NCI-H69 (cell line): ENCODE measurements around the gene TMEM272.

ENCODE experiments used
- DNase-seq: peaks from one replicate; lab custom pipeline; 2025; lab: John Stamatoyannopoulos, UW

Gene TMEM272, protein sequence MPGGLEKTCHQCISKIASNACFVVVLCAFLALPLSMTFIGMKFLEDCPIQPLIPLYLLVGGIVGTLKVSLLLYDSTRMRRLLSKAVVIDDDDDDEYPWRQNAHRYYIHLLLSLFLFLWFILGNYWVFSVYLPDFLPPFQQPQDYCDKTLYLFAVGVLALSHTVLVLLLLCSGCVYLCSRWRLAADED

DNA sequence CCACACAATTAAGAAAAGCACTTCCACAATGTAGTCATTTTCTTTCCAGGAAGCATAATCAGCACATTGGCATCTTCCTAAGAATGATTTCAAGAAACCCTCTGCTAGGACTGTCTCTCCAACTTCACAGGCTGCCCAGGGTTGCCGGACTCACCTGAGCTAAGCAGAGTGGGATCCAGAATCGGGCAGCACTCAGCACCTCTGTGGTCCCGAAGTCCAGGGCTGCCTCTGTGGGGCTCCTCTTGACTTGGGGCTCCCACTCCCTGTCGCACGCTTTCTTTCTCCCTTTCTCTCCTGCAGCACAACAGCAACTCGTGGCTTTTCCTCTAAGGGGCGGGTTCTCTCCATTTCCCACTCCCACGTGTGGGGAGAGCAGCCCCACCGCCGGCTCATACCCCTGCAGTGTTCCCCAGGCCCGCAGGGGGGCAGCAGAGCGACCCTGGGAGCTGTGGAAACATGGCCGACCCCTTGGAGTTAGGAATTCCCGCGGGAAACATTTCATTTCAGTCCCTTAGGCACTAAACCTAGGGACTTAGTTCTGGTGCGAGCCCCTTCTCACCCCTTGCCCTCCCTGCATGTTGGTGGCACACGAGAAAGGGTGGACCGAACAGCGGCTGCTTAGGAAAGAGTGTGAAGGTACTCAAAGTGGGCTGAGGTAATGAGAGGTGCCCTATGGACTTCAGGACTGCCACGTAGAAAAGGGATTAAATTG, at the start of gene TMEM272:
Gene TMEM272 (minus strand): TSS at position 316 of the 712 bp plus-strand sequence. CDS start 6,647 bp downstream, outside the sequence.
- DNase-seq, result peak; percentile 64

DNA sequence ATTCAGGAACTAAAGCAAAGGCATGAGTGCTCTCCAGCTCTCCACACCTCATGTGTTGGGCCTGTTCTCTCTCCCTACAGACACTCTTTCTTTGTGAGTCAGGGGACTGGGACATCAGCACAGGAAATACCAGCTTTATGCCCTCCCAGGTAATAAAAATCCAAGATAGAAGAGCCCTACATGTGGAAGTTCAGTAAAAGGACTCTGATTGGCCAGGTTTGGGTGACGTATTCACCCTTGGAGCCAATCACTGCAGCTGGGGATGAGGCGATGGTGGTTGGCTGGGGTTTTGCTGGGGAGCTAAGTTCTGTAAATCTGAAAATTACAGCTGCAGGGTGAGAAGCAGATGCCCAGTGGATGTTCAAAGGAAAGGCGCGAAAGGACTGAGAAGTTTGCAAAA, 49.3 kb upstream of the TMEM272 start:
- peak; percentile 13 for DNase-seq

DNA sequence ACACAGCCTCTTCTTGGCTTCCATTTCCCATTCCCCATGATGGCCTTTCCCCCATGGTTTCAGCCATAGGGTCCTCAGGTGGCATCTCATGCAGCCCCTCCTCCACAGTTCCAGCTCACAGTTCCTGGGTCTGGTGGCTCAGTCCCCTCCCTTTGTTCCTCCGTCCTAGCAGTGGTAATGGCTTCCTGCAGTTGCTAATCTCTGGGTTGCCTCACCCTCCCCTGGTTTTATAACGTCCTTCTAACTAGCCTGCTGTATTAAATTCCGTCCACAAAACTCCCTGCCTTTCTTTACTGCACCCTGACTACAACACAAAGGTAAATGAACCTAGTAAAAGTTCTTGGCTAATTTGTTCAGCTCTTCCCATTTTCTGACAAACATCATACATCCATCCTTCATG, 47.7 kb upstream of the TMEM272 start:
- DNase-seq, result no peak

DNA sequence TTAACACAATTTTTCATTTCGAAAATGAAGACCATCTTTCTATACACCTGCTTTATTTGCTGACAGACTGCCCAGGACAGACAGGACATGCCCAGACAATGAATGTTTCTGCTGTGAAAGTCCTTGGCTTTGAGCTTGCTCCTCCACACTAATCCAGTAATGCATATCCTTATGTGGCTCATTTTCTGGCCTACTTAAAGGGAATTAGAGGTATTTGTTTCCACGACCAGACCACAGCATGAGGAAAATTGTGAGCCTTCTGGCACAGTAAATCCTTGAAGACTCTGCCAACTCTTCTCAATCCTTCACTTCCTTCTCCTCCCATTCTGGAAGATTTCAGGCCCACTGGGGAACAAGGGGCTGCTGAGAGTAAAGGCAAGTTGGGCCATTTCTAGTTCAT, 42.5 kb upstream of the TMEM272 start:
- no peak for DNase-seq

DNA sequence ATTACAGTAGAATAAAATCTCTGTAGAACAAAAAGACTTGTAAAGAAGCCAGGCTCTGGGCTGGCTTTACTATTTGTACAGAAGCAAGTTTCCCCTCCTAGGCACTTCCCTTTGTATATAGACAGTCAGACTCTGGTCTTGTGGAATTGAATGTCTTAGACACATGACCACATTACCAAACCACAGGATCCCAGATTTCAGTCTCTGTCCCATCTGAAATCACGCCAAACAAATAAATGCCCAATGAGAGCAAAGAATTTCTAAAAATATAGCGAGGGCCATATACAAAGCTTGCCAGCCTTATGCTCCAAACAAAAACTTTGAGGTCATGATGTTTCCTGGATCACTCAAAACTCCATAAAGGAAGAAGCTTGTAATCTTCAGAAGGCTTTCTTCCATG, 40.7 kb upstream of the TMEM272 start:
- no peak for DNase-seq

DNA sequence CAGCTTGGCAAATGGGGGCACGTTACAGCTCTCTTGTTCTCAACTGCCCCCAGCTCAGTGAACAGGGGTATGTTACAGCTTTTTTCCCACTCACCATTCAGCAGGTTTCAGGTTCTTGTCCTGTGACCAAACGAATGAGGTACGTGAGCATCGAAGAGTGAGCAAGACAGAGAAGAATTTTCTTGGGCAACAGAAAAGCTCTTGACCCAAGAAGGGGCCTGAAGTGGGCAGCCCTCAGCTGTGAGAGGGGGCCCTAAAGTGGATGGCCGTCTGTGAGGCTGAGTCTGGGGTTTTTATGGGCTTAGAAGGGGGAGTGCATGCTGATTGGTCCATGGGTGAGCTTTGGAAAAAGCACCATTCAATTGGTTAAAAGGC, 38.2 kb upstream of the TMEM272 start:
- DNase-seq, result no peak

DNA sequence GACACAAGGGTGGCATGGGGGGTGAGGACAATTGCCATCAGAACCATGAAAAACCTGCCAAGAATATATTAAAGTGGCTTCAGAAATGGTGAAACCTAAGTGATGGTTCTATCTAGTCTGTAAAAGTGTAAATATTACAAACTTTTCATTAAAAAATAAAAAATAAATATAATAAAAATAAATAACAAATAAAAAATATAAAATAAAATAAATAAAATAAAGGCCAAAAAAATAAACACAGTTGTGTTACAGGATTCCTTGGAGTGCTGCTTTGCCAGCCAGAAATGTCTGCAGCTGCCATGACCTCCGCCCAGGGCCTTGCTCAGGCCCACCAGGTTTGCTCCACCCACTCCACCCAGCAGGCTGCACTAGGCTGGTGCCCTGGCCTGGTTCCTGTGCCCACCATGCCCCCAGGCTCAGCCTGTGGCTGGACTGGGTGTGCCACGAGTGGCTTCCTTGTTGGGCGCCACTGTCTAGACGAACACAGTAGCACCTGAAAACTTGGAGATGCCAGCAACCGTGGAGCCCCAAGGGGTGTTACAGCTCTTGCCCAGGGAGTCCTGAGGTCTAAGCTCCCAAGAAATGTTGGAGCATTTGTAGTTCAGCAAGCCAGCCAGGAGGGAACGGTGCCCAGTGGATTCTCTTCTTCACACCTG, 37.7 kb upstream of the TMEM272 start:
- no peak for DNase-seq

DNA sequence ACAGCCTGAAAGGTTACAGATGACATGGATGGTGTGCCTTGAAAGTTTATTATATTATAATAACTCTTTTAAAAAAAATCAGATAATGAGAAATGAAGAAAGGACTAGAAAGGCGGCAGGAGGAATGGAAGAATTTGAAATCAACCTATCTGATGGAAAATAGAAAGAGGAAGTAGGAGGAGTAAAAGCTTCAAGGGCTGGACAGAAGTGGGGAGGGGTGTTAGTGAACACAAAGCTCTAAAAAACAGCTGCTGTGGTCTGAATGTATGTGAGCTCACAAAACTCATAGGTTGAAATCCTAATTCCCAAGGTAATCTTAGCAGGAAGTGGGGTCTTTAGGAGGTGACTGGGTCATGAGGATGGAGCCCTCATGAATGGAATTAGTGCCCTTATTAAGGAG, 36.3 kb upstream of the TMEM272 start:
- no peak for DNase-seq

DNA sequence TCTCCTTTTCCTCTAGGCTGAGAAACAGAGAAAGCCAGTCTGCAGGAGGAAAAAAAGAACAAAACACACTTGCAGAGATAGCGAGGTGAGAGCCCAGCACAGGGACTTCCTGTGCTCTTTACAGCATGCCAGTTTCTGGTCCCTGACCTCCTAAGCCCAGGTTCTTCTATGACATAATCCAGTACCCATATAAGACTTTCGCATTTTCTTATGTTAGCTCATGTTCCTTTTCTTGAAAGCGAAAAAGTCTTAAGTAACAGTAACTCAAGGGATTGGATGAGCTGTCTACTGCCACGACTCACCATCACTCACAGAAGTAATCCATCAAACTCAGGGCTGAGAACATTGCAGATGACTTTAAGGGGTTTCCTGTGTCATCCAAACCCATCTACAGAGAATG, 34.2 kb upstream of the TMEM272 start:
- no peak for DNase-seq

DNA sequence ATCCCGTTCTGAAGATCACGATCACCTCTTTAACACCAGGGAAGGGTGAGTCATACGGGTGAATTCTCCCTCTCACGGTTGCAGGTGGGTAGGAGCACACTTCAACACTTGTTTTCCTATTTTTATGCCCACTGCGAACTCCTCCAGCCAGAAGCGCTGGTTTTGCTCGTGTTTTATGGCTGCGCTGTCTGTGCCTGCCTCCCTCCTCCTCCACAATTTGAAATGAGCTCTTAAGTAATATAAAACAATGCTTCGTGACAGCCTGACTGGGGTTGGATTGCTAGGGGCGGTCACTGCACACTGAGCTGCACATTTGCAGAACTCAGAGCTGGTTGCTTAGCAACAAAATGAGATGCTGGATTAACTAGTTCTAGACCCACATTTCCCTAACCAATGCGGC, 29.7 kb upstream of the TMEM272 start:
- peak; percentile 48 for DNase-seq

DNA sequence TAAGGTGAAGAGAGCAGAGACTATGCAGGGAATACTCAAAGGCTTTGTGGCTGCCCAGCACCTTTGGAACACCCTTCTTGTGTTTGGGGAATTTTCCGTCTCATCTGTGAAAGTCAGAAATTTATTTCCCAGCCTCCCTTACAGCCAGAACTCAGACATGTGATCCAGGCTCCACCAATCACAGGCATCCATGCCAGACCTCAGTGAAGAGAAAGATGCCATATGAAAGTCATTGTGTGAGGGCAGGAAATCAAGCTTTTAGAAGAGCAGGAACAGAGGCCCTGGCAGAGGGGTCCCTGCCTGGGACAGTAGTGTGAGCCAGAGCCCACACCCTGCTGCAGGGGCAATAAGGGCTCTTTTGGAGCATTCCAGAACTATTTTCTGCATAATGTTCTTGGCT, 28.9 kb upstream of the TMEM272 start:
- DNase-seq, result no peak

DNA sequence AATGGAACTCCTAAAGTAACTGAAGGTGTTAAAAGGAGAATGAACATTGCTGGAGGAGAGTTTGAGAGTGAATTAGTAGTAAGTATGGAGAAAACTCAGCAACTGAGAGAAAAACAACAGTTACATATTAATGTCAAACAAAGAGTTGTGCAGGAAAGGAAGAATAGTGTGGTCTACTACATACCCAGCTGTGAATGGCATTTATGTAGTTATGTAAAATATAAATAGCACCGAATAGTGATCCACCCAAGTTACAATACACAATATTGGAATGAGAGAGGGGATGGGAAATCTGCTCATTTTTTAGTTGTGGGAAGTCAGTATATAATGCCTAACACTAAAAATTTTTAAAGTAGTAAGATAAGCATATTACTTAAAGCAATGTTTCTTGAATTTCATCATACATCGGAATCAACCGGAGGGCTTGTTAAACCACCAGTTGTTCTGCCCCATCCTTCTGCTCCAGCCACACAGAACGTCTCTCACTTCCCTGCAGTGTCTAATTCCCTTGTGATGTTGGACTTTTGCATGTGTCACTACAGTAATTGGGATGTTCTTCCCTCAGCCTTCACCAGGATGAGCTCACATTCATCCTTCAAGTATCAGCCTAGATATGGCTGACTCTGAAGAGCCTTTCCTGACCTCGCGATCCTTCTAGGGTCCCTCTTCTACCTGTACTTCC, 28.3 kb upstream of the TMEM272 start:
- DNase-seq, result no peak

DNA sequence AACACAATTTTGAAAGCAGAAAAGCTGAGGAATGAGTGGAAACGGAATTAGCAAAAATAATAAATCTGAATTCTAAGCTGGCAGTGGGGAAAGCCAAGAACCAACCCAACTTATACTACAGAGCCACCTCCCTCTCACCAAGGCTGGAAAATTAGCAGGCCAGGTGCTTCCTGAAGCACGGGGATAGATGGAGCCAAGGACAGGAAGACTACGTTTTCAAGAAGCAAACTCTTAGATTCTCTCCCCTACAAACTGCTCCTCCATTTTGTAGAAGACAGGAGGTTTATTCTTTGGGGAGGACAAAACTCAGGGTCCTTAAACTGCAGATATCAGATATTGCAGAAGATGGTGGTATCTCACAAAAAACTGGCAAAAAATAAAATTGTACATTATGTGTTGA, 25.6 kb upstream of the TMEM272 start:
- DNase-seq, result no peak

DNA sequence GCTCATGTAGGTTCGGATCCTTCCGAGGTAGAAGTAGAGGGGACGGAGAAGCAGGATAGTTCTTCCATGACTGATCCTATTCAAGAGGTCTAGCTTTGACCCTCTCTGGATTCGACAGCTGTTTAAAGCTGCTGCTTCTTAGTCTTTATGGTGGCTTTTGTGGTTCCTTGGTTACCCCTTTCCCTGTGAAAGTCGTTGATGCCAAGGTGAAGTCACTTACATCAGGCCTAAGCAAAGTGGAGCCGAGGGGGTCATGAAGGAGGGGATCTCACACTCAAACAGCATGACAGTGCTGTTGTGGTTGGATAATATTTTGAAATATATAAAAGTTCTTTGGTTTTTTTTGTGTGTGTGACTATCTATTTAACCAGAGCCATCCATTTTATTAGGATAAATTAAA, 24.9 kb upstream of the TMEM272 start:
- DNase-seq, result no peak

DNA sequence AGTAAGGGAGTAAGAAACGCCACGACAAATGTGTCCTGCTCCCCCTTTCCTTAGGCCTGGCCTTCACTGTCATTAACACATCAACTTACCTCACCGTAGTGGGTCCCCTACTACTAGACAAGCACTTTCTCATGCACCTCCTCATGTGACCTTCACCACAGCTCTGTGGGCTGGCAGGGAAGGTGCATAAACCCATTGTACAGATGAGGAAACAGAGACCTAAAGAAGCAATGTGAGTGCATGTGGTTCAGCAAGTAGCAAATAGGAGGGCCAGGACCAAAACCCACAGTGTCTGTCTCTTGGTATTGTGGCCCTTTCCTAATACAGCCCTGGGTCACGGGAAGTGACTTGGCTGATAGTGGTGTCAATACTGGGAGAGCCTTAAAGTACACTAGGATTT, 22.1 kb upstream of the TMEM272 start:
- no peak for DNase-seq

DNA sequence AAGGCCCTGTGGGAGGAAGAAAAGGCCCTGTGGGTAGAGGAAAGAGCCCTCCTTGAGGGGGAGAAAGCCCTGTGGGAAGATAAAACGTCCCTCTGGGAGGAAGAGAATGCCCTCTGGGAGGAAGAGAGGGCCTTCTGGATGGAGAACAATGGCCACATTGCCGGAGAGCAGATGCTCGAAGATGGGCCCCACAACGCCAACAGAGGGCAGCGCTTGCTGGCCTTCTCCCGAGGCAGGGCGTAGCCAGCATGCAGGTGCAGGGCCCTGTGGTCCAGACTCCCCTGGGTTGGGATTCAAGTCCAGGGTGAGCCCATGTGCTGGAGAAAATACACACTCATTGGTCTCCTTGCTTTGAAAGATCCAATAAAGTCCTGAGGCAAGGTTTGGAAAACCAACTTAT, 20.9 kb upstream of the TMEM272 start:
- DNase-seq, result no peak

DNA sequence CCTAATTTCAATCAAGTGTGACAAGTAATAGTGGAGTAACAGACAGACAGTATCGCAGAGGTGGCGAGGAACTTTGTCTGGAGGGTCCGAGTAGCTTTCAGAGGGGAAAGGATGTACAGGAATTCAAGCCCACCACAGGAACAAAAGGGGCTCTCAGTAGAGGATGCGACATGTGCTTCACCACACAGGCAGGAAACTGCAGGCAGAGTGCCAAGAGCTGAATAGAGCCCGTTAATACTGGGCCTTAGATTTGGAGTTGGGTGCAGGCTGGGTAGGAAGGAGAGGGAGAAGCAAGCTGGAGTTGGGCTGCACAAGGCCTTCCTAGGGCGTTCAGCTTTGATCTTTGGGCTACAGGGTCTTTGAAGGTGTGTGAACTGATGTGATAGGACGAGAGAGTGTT, 18.0 kb upstream of the TMEM272 start:
- DNase-seq, result no peak

DNA sequence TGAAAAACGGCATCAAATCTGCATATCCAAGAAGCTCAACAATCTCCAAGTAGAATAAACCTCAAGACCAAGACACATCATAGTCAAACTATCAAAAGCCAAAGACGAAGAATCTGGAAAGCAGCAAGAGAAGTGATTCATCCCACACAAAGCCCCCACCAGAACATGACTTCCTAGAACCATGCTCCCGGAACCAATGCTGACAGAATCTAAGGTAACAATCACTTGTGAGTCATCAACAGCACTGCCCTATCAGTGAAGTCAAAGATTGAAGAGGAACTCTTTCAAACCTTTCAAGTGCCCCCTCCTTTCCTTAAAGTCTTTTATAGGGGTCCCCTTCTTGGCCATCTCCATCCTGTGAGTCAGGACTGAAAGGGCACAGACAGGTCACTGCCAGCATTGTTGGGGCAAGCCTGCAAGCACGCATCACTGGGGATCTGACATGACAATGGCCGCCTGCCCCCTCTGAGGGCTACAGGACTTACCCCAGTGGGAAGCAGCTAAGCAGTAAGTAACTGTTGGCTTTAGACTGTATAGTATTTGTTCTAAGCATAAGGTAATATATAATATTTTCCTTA, 16.8 kb upstream of the TMEM272 start, which contains the start of gene CCDC70:
Gene CCDC70 (plus strand): TSS at position 247 of the 578 bp plus-strand sequence. CDS start 3,443 bp downstream, outside the sequence.
- no peak for DNase-seq

DNA sequence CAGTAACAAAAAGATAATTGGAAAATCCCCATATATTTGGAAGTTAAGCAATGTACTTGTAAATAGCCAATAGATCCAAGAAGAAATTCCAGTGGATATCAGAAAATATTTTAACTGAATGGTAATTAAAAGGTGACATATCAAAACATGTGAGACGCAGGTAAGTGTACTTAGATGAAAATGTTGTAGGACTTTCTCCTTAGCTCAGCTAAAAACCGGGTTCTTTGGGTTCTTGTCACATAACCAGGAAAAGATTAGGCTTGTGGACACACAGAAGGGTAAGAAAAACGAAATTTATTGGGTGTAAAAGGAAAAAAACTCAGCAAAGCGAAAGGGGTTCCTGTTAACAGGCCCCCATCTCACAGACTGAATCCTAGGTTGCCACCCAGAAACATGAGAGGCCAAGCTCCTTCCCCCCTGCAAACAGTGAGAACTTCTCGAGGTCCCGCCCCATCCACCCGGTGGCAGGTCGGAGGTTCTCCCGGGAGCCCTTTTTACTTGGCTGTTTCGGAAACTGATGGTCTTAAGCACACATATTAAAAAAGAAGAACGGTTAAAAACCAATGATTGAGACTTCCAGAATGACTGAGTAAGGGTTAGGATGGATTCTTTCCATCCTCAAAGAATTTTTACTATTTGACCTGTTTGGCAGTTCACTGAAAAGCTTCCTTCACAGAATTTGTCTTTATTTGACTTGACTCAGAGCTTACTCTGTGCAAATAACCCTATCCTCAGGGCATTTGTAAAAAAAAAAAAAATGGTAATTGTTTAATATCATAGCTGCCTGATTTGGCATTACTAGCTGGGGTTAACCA, 13.7 kb upstream of the TMEM272 start:
- no peak for DNase-seq

DNA sequence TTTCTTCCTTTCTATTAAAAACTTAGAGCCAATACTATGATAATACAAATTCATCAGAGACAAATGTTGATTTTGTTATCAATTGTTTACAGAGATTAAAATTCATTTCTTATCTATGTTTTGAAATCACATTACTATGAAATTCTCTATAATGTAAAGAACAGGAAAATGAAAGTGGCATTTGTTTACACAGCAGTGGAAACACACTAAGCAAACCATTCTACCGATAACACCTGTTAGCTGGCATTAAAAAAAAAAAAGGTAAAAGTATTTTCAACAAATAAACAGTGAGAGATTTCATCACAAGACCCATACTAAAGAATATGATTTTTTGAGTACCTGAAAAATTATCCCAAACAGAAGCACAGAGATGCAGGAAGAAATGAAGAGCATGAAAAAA, 12.0 kb upstream of the TMEM272 start:
- no peak for DNase-seq

DNA sequence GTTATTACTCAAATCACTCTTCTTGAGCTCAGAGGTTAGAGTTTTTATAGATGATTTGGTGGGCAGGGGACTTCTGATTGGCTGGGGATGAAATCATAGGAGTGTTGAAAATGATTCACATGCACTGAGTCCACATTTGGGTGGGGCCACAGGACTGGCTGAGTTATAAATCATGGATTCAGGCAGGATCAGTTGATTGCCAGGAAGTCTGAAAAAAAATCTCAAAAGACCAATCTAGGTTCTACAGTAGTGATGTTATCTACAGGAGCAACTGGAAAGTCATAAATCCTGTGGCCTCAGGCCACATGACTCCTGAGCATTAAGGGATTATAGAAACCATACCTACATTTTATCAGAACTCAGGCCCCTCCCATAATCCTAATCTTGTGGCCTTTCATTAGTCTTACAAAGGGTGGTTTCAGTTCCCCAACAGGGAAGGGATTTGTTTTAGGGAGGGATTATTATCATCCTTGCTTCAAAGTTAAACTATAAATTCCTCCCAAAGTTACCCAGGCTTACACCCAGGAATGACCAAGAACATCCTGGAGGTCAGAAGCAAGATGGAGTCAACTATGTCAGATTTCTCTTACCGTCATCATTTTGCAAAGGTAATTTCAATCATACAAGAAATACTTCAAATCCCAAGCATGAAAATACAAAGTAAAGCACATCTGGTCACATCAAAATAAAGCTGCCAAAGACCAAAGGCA, 11.2 kb upstream of the TMEM272 start:
- DNase-seq, result no peak
